ENCODE measurements around the gene GARS1.
"Not testable (repeated sequence)": the region's sequence is repeated elsewhere in the genome, so short reads cannot be mapped to it uniquely, and the experiment has no call there.

The GARS1 gene

DNA sequence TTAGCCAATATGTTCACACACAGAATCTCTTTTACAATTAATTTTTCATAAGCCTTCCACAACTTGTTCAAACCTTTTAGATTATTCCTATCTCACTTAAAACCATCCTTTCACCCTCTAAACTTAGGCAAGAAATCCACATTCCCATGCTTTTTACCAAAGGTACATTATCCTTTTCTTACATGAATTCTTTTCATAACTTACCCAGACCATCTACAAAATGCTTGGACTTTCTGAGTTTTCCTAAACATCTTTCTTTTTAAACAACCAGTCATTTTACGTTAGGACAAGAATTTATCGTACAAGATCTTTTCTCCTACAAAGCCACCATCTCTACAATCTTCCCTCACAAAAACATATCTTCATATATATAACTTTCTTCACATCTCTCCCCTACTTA is 18.8 kb upstream of the GARS1 start:
- no peak for DNase-seq

DNA sequence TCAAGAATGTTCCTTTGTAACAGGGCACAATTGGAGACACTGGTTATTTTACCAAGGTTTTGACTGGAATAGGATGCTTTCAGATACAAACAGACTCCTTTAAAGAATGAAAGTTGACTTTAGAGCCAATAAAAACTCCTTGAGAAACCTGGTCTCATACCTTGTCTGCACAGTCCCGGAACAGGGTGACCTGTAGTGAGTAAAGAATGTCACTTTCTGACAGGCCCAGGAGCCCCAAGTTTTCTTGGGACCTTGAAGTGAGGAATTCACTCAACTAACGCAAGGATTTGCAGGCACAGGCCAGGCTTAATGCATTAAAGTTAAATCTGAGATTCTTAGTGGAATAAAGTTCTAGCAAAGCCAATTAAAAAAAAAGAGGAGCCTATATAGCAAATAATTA is 11.5 kb upstream of the GARS1 start:
- DNase-seq: no peak

DNA sequence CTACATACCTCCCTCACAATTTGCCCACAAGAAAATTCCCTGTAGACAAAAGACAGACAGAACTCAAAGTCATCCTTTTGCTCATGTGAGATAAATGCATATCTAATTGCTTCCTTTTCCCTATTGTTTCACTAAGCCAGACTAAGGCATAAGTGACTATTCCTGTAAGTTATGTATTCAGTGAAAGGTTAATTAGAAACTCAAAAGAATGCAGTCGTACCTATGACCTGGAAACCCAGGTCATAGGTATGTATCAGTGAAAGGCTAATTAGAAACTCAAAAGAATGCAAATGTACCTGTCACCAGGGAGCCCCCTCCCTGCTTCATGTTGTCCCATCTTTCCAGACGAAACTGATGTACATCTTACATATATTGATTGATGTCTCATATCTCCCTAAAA is 10.3 kb upstream of the GARS1 start:
- DNase-seq: no peak

DNA sequence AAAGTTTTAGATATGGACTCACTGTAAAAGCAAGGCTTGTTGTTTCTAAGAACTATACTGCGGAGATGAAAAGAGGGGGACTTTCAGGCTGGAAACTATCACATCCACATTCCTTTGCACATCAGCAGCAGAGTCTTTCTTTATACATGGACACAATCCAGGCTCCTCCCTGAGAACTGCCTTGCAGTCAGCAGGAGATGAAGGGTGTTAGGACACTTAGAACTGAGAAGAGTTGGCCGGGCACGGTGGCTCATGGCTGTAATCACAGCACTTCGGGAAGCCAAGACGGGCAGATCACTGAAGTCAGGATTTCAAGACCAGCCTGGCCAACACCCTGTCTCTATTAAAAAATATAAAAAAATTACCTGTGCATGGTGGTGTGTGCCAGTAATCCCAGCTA is 9.7 kb upstream of the GARS1 start:
- DNase-seq: no peak

DNA sequence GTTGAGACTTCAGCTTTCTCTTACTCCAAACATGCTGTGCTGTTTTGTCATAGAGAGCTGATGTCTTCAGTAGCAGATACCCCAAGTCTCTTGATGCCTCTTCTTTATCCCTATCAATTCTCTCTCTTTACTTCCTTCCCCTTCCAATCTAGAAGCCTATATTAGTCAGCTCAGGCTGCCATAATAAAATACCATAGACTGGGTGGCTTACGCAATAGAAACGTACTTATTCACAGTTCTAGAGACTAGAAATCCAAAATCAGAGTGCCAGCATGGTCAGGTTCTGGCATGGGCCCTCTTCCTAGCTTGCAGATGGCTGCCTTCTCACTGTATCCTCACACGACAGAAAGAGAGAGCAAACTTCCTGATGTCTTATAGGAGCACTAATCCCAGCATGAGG is 9.0 kb upstream of the GARS1 start:
- DNase-seq: no peak

DNA sequence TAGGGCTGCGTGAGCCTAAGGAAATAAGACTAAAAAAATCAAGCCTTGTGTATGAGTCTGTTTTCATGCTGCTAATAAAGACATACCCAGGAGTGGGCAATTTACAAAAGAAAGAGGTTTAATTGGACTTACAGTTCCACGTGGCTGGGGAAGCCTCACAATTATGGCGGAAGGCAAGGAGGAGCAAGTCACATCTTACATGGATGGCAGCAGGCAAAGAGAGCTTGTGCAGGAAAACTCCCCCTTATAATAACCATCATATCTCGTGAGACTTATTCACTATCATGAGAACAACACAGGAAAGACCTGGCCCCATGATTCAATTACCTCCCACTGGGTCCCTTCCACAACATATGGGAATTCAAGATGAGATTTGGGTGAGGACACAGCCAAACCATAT is 7.1 kb upstream of the GARS1 start:
- DNase-seq: not testable (repeated sequence)

DNA sequence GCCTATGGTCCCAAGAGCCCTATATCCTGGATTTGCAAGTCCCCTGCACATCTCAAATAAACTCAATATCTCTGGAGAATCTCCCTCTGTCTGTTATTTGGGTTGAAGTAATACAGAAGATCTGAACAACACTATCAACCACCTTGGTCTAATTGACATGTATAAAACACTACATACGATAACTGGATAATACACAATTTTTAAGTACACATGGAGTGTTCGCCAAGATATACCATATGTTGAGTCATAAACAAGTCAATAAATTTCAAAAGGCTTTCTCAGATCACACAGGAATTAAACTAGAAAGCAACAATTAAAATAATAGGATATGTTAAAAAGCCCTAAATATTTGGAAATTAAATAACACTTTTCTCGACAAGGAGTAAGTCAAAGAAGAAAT is 5.6 kb upstream of the GARS1 start:
- DNase-seq: no peak

DNA sequence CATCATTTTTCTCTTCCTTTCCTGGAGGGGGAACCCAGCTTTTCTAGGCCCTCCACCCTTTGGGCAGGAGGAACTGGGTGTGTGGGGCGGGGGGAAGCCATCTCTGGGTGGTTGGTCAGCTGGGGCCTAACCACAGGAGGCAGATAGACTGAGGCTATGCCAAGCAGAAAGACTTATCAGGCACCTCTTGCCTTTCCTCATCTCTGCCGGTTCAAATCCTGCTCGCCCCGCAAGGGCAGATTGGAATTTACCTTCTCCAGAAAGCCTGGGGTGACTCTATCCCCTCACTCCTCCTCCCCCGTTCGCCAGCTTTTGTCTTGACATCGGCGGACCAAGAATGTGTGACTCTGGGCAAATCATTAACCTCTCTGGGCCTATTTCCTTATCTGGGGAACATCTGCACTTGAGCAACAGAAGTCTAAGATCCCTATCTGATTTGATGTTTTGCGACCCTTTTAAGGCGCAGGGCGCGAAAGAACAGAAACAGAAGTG is 584 bp upstream of the GARS1 start:
- peak; percentile 50 for DNase-seq

DNA sequence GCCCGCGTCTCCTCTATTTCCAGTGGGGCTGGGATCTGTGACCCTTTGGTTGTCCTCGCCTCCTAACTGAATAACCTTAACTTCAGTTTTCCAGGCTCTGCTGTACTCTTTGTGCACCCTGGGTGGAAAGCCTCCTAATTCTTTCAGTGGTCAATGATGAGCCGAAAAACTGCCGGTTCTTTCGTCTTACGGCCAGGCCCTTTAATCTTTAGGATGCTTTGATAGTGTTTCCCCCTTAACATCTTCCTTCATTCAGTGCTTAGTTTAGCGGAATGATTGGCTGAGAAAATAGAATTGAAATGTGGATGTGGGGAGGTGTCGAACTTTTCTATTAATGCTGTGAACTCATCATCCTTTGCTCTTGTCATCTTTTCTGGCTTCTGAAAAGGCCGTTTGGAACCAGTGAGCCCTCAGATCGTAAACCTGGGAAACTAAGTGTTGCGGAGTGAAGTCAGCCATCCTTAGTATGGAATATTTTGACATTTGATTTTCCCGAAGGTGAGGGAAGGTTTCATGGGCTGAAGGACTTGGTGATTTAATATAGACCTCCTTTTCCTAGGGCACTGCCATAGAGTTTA is 847 bp downstream of the GARS1 start:
- DNase-seq: no peak

DNA sequence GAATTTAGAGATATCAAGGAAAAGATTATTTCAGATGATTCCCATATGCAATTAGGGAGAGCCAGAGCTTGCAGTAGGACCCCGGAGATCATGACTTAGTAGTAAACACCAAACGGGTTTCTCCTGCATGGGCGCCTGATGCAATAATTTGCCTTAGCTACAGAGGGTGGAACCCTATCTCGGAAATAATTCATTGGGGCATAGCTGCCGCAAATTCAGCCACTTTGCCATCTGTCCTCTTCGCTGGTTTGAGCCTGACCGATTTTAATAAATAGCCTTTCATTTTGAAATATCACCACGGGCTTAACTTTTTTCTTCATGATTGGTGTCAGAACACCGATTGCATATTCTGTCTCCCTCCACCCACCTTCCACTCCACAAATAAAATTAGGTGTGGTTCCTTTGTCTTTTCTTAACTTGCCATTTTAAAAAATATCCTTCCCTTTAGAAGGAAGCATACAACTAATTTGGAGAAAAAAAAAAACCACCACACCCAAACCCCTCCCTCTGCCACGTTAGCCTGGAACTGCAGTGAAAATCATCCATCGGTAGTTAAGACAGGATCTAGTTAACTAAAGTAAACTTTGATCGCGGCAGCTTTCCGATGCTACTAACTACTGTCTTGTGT is 1.4 kb downstream of the GARS1 start:
- DNase-seq: peak; percentile 26

DNA sequence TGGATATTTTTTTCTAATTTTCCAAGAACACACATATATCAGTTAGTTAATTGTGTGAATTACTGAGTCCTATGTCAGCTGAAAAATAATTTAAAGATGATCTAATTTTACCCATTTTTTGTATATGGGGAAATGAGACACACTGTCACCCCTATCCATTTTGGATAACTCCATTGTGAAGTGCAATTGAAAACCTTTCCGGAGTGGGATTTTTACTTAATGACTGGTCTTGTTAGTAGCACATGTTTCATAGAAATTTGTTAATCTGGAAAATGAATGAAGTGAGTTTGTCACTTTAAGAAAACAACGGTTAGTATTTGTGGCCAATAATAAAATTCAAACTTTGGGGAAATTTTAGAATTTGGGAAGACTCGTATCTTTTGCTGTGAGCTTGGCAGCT is 2.0 kb downstream of the GARS1 start:
- no peak for DNase-seq

DNA sequence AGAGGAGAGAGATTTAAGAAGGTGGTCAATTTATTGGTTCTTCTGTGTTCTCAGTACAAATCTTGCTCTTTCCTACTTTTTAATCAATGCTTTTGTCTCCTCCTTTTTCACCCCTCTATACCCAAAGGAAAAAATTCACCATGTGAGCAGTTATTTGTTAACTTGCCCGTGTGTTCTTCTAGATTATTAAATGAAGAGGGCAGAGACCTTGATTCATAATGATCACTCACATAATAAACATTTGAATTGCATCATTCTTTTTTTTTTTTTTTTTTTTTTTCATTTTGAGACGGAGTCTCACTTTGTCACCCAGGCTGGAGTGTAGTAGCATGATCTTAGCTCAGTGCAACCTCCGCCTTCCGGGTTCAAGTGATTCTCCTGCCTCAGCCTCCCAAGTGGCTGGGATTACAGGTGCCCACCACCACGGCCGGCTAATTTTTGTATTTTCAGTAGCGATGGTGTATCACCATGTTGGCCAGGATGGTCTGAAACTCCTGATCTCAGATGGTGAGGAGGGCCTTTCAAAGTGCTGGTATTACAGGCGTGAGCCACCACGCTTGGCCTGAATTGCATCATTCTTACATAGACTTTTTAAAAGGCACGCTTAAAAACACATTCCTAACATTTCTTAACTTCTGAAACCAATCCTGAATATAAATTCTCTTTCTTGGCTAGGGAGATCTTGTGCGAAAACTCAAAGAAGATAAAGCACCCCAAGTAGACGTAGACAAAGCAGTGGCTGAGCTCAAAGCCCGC is 3.6 kb downstream of the GARS1 start:
- no peak for DNase-seq

DNA sequence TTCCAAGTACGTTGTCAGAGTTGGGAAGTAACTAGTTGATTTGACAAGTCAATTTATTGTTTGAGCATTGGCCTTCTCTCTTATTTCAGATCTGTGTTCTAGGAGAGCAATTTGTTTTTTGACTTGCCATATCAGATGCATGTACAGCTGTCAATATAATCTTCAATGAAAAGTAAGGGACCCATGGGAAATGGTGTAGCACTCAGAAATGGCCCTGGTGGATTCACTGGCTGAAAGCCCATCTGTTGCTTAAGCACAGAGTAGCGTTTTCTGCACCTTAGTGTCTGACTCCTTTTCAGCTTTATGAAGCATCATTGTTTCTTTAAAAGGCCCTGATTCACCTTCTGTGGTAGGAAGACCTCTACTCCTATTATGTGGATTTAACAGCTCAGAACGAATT is 10.2 kb downstream of the GARS1 start:
- DNase-seq: no peak

DNA sequence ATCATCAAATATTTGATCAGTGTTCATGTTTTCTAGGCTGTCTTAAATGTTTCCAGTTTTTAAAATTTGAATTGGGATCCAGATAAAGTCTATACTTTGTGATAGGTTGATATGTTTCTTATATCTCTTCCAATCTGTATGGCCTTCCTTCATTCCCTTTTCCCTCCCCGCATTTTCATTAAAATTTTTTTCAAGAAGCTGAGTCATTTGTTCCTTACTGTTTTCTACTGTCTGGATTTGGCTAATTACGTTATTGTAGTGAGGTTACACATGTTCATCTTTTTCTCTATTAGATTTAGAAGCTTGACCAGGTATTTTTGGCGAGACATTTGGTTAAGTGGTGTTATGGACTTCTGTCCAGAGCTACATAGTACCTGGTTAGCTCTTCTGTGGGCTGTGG is 11.2 kb downstream of the GARS1 start:
- no peak for DNase-seq

DNA sequence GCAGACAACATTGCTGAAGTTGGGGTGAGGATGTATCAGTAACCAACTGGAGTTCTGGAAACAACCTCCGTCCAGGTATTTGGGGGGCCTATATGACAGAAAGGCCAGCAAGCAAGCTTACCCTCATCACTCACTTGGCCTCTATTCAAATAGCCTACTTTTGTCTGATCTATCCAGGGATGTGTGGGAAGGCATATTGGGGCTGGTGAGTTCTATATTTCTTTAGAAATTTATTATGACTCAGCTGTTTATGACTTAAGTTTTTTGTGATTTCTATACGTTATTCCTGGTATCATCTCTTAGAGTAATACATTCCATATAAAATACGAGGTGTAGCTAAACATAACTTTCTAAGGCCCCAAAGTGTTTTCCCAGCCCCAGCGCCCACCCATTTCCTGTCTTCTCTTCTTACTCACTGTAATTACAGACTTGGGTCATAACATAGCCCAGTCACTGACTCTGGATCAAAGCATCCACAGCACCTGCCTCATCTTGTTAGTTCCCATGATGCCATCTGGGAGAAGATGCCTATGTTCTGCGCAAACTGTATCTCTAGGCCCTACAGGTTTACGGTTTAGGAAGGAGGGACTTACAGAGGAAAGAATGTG is 18.1 kb downstream of the GARS1 start:
- DNase-seq: peak; percentile 52

DNA sequence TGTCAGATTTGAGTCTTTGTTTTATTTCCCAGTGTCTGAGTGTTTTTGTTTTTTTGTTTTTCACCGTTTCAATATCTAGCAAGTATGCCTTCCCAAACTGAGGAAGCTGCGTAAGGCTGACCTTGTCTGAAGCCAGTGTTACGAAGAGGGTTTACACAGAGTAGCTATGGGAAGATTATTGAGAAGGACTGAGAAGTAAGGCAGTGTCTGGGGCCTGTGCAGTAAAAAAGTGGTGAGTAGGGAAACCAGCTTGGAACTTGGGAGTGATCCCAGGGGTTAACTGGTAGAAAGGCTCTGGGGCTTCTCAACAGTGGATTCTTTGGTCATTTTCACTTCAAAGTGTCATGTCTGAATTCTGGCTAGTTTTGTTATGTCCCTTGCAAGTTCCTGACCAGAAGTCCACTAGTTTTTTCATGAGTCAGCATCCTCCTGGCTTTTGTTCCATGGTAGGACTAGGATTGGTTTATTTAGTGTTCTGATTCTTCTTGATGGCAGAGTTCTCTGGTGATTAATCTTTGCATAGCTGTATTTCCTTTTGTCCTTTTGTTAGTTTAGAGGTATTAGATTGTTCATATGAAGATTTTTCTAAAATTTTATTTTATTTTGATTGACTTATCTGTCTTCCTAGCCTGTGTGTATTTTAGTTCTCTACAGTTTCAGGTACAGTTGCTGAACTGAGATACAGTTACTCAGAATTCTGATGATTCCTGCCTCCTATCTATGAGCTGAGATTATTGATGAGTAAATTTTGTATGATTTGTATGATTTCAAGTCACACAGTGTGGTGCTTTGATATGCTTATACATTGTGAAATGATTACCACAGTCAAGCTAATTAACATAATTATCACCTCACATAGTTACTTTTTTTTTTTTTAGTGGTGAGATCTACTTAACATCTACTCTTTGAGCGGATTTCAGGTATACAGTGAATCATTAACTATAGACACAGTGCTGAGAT is 19.0 kb downstream of the GARS1 start:
- no peak for DNase-seq

DNA sequence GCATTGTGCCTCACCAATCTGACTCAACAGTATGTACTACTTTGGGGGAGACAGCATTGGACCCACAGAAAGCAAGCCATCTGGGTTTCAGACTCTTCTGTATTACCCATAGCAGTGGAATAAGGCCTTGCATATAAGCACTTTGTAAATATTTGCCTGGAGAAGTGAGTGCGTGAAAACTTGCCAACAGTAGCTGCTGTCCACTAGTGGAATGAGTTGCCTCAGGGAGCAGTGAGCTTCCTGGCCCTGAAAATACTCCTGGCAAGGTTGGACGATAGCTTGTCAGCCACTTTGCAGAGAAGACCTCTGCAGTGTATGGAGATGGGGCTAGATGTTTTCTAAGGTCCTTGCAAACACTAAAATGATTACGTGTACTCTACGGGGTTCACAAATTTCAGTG is 21.6 kb downstream of the GARS1 start:
- no peak for DNase-seq

DNA sequence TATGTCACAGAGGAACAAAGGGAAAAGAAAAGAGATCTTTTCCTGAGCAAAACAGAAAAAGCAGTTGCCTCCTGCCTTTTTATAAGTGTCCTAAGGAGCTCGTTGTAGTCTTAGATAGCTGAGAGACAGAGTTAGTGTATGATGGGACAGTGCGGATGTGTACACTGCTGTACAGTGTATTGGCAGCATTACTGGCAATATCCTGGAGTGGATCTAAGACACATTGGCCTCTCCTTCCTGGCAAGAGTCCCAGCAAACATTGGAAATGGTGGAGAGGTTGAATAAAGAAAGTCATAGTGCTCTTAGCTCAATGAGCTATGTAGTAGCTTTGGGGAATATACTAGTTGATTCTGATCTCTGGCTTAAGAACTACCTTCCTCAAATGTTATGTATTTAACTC is 22.7 kb downstream of the GARS1 start:
- no peak for DNase-seq

DNA sequence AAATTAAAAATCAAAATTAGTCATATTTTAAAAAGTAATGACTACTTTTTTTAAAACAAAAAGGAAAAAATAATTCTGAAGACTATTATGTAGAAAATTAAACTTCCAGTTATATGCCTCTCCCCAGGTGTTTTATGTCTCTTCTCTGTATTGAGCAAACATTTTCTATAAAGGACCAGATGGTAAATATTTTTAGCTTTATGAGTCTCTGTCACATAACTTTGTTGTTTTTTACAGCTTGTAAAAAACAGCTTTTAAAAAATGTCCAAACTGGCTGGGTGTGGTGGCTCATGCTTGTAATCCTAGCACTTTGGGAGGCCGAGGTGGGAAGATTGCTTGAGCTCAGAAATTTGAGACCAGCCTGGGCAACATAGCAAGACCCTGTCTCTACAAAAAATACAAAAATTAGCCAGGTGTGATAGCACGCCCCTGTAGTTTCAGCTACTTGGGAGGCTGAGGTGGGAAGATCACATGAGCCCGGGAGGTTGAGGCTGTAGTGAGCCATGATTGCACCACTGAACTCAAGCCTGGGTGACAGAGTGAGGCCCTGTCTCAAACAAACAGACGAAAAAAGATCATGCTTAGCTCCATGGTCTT is 23.5 kb downstream of the GARS1 start:
- DNase-seq: no peak

DNA sequence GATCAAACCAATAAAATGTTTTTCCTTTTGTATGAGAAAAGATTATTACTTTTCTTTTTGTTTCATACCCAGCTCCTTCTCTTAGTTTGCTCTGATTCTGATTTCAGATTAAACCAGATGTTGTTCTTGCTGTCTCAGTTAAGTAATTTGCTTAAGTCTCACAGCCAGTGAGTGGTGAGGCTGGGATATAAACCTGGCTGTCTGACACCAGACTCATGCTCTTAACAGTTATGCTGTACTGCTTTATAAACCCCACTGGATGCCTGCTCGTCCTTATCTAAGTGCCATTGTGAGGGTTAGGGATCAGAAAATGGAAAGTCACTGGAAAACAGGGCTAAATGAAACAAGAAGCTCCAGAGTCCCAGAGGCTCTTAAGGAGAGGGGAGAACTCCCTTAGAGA is 24.3 kb downstream of the GARS1 start:
- DNase-seq: no peak

DNA sequence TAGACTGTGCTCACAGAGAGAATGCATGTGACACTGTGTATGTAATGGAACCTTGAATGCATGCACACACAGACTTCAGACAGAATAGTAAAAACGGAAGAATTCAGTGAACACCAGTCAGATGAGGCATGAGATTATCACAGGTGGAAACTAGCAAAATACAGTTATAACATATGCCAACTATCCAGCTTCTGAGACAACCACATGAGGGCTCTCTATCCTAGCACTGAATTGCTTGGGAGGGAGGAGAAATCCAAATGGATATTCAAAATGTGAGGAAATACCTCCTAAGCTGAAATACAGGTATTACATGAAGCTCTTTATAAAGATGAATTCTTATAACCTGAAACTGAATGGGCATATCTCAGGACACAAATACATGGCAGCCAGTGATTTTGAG is 30.6 kb downstream of the GARS1 start:
- no peak for DNase-seq

DNA sequence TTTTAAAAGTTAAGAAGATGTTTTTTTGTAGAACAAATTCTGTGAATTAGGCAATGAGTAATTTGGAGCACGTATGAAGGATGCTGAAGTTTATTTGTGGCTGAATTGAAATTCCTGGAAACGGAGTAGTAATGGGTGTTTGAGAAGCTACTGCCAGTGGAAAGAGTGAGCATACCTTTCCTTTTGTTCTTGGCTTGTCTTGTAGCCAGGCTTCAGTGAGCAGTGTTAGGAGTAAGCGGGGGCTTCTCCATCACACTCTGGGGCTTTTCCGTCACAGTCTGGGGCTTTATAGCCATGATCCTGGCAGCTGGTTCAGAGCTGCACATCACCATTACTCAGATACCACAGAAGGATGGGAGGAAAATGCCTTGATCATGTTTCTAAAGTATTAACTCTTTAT is 32.3 kb downstream of the GARS1 start:
- no peak for DNase-seq
